GM12878 (cell line): ENCODE data around the gene ZYG11B. TPM values are rescaled to one million over a fixed set of nuclear protein-coding genes. Genes with fewer than 3 reads are reported as not detected.

Source experiments
- ATAC-seq: fragments of 200-7000 bp; cut with Tn5 transposase; 3 replicates; pipeline ENCODE4 v1.9.1; 2020; ENCODE audit warnings: mild to moderate bottlenecking, moderate library complexity
- BruUV-seq: library from RNA; stranded (reverse); fragments of 400-500 nt; replicated peaks from 2 replicates; lab custom pipeline; 2021; lab: Mats Ljungman, UMichigan
- CTCF ChIA-PET: fragments of 300-600 bp; sonication (Branson Sonifier 250); formaldehyde crosslinking; extraction: SDS; loops from one replicate; lab custom pipeline; 2021; ENCODE audit warnings: inconsistent platforms; lab: Yijun Ruan, JAX
- POLR2A ChIA-PET: fragments of 350-600 bp; formaldehyde crosslinking; extraction: SDS; loops from one replicate; lab custom pipeline; 2021; ENCODE audit warnings: inconsistent platforms; lab: Charles Lee
- RAD21 ChIA-PET: fragments of 300-600 bp; sonication (Branson Sonifier 250); formaldehyde crosslinking; loops from one replicate; lab custom pipeline; 2023; ENCODE audit warnings: antibody characterized with exemption; ENCODE audit not compliant: unreplicated experiment; lab: Charles Lee
- SMC1A ChIA-PET: fragments of 300-600 bp; sonication (Branson Sonifier 250); formaldehyde crosslinking; loops from one replicate; lab custom pipeline; 2023; ENCODE audit not compliant: unreplicated experiment, uncharacterized antibody; lab: Charles Lee
- DNase-seq: peaks from one replicate; pipeline ENCODE4 v3.0.0-alpha.2; 2011; ENCODE audit warnings: low read depth, low spot score
- FAIRE-seq: peaks from 3 replicates; lab custom pipeline; 2011; peaks lifted over from hg19 to GRCh38; lab: Jason Lieb, UNC
- H2AFZ ChIP-seq: 2 replicates; pipeline ENCODE4 v1.6.0; 2011; ENCODE audit warnings: low read depth, low read length, control low read depth; ENCODE audit not compliant: control insufficient read depth
- H3K27ac ChIP-seq: 2 replicates; pipeline ENCODE4 v1.5.1; 2011; ENCODE audit warnings: control low read depth; ENCODE audit not compliant: control insufficient read depth, insufficient read depth
- H3K27me3 ChIP-seq, 2 experiments: replicated peaks in 1 of 2; 2 replicates each; pipeline versions ENCODE4 v1.6.0 to v1.6.1; 2011; ENCODE audit warnings: low read length in 1 of 2; ENCODE audit not compliant: control insufficient read depth in 2 of 2, insufficient read depth in 2 of 2
- H3K36me3 ChIP-seq, 2 experiments: 2 replicates each; pipeline ENCODE4 v1.5.1; 2011; ENCODE audit warnings: low read length in 1 of 2; ENCODE audit not compliant: control insufficient read depth in 2 of 2, insufficient read depth in 2 of 2
- H3K4me1 ChIP-seq: 2 replicates; pipeline ENCODE4 v1.6.1; 2011; ENCODE audit warnings: mild to moderate bottlenecking, low read length, moderate library complexity, mixed read lengths; ENCODE audit not compliant: control insufficient read depth, insufficient read depth
- H3K4me2 ChIP-seq: 2 replicates; pipeline ENCODE4 v1.6.0; 2011; ENCODE audit warnings: control low read depth; ENCODE audit not compliant: control insufficient read depth, insufficient read depth
- H3K4me3 ChIP-seq: fragments of 200-600 bp; sonication (generic); 2 replicates; pipeline ENCODE4 v1.5.1; 2016
- H3K79me2 ChIP-seq: 2 replicates; pipeline ENCODE4 v1.6.0; 2011; ENCODE audit warnings: low read length; ENCODE audit not compliant: control insufficient read depth, insufficient read depth
- H3K9ac ChIP-seq: 2 replicates; pipeline ENCODE4 v1.8.0; 2011; ENCODE audit warnings: low read length, control low read depth, mixed read lengths; ENCODE audit not compliant: control insufficient read depth, insufficient read depth
- H3K9me3 ChIP-seq: replicated peaks from 3 replicates; pipeline ENCODE4 v1.5.1; 2011; ENCODE audit warnings: mild to moderate bottlenecking, low read length; ENCODE audit not compliant: control insufficient read depth, insufficient read depth
- H4K20me1 ChIP-seq: 2 replicates; pipeline ENCODE4 v1.6.0; 2011; ENCODE audit not compliant: control insufficient read depth, insufficient read depth
- CTCF ChIP-seq, 3 experiments: IDR thresholded peaks in 2 of 3; conservative IDR thresholded peaks in 1 of 3; 2 replicates each; pipeline ENCODE4 v1.5.1; 2011; ENCODE audit warnings: low read depth in 3 of 3, low read length in 3 of 3, mild to moderate bottlenecking in 3 of 3, control low read depth in 2 of 3, moderate library complexity in 2 of 3, inconsistent platforms in 1 of 3, mixed read lengths in 1 of 3; ENCODE audit not compliant: control insufficient read depth in 2 of 3, insufficient read depth in 1 of 3; ENCODE audit errors: extremely low read depth in 1 of 3
- RAD21 ChIP-seq: IDR thresholded peaks from 2 replicates; pipeline ENCODE4 v1.6.1; 2011; ENCODE audit warnings: mild to moderate bottlenecking, low read depth, low read length, moderate library complexity; ENCODE audit not compliant: insufficient read depth
- SMC3 ChIP-seq: IDR thresholded peaks from 2 replicates; pipeline ENCODE4 v1.6.1; 2011; ENCODE audit warnings: low read length, improper control_type of control experiment, borderline replicate concordance
- ZBTB40 ChIP-seq: fragments of 450-650 bp; IDR thresholded peaks from 2 replicates; pipeline ENCODE4 v1.6.1; 2016; ENCODE audit warnings: mild to moderate bottlenecking, moderate library complexity, borderline replicate concordance
- WGBS: methylation state at CpG from one replicate; pipeline ENCODE4 v1.1.6; 2016; ENCODE audit warnings: low lambda C conversion rate; ENCODE audit not compliant: insufficient replicate concordance, insufficient coverage; ENCODE audit errors: missing lambda C conversion rate; 5-methylcytosine and 5-hydroxymethylcytosine counted together
- in situ Hi-C: fragments of 300-500 bp; cut with MboI; formaldehyde crosslinking; loops from 9 replicates; pipeline ENCODE4 v1.14.3; 2018; ENCODE audit warnings: mixed read lengths
- intact Hi-C: fragments of 100-400 bp; cut with micrococcal nuclease; formaldehyde crosslinking; loops from one replicate; pipeline ENCODE4 v1.14.2; 2022; ENCODE audit not compliant: unreplicated experiment
- polyA plus RNA-seq, 11 experiments: library from polyadenylated mRNA; depleted of rRNA in 4 of 11; unstranded in 6 of 11; stranded (reverse) in 5 of 11; fragments of >200 nt; fragmentation: Nextera tagmentation in 4 of 11; fragmentation: Illumina TruSeq in 1 of 11; extraction: Ambion mirVana in 4 of 11; extraction: Trizol in 1 of 11; gene quantifications; 1 replicate in 1 of 11; 2 replicates in 10 of 11; pipeline versions ENCODE4 v1.2.1 to v1.2.3, GENCODE V29; 2011 to 2016; ENCODE audit warnings: inconsistent platforms in 2 of 11, missing spikeins in 2 of 11, low read depth in 1 of 11
- total RNA-seq, 4 experiments: library from RNA; depleted of rRNA in 3 of 4; stranded (reverse); fragments of >200 nt in 3 of 4; fragmentation: Illumina TruSeq in 1 of 4; extraction: Trizol in 1 of 4; gene quantifications; 2 replicates each; pipeline versions ENCODE4 v1.2.1 to v1.2.3, GENCODE V29; 2013 to 2021

ZYG11B gene
- total and polyA plus RNA-seq, 10 of the 15 experiments (the other 5 are each of a cell fraction or from before 2014, with no cell fraction given), result 1.8 to 8.5 (median 5.3) TPM

GRCh38 chr1:52825868-52826267 is 99.6 kb downstream of the ZYG11B start:
- no TSS peak for BruUV-seq
- Histone ChIP-seq H2AFZ (no peak overlapping the region), H3K27me3 (no peaks in the 10 kb centered on the region), H3K36me3 (no peaks in the 10 kb centered on the region)
- SMC1A ChIA-PET, result interaction anchor here (0.6 to 1.8 kb wide), 8 partner anchors 15 to 529 kb away, joined by 3 to 8 read pairs (median 3); partner anchors contain the start of genes COA7 and ZYG11A
- CTCF ChIA-PET, result interaction anchor here (0.6 to 1.9 kb wide), 15 partner anchors 10 to 588 kb away, joined by 3 to 11 read pairs (median 4); partner anchors contain the start of genes COA7, ZYG11A and ZYG11B
- intact Hi-C loops, result loop anchor here (5.0 kb wide), 1 partner anchor 124 kb away; no protein-coding TSS in a partner anchor
- RAD21 ChIA-PET, result interaction anchor here (0.8 to 1.4 kb wide), 5 partner anchors 40 to 529 kb away, joined by 3 to 5 read pairs (median 3); partner anchors contain the start of gene ECHDC2
- peak; percentile 70 for ATAC-seq
- TF ChIP-seq CTCF (IDR thresholded peaks at IDR 0.05 in 2 of 3, conservative IDR thresholded peaks at IDR 0.05 in 1 of 3; ENCODE audit: control insufficient read depth in 2 of 3, extremely low read depth in 1 of 3, insufficient read depth in 1 of 3, low read depth in 3 of 3, low read length in 3 of 3), result peak; percentile 18 to 42 (median 30); a peak in 4 of 6 replicates
- peak; percentile 15; the same call in 1 of the 2 replicates for TF ChIP-seq SMC3
- TF ChIP-seq RAD21, result peak; percentile 35
- no peak for TF ChIP-seq ZBTB40
- TF ChIP-seq, all 136 proteins: peak for 3
- Histone ChIP-seq H4K20me1 (no peaks in the 10 kb centered on the region), H3K79me2 (no peaks in the 10 kb centered on the region), H3K4me2 (no peak overlapping the region), H3K9me3 (no peaks in the 10 kb centered on the region), H3K9ac (no peak overlapping the region), H3K4me1 (no peaks in the 10 kb centered on the region), H3K4me3 (no peak overlapping the region), H3K27ac (no peak overlapping the region)
- WGBS, result 0% methylated on average over 1 of the region's 1 CpG
- FAIRE-seq (peak; percentile 13), DNase-seq (no peak)
- POLR2A ChIA-PET, result no interaction called here
- in situ Hi-C loops, result no loop called here
